Brain pericyte (primary cell): ENCODE results near the gene FCGR3A.

Experiments
- DNase-seq: peaks from one replicate; pipeline ENCODE4 v3.0.0-alpha.2; 2012; ENCODE audit warnings: low read depth, low spot score

FCGR3A gene

GRCh38 chr1:161502641-161503393, 46.8 kb downstream of the FCGR3A start:
- DNase-seq, result no peak

- DNase-seq, result no peak
Observed at GRCh38 chr1:161502181-161502580, 47.4 kb downstream of the FCGR3A start.

GRCh38 chr1:161501234-161501633, 48.4 kb downstream of the FCGR3A start:
- no peak for DNase-seq

- DNase-seq, result no peak
Observed at GRCh38 chr1:161499099-161500039, 50.2 kb downstream of the FCGR3A start.

GRCh38 chr1:161498646-161499045, 51.0 kb downstream of the FCGR3A start:
- no peak for DNase-seq

GRCh38 chr1:161497961-161498360, 51.7 kb downstream of the FCGR3A start:
- no peak for DNase-seq

- DNase-seq, result no peak
Observed at GRCh38 chr1:161495490-161495889, 54.1 kb downstream of the FCGR3A start.

GRCh38 chr1:161494091-161494735, 55.4 kb downstream of the FCGR3A start:
- no peak for DNase-seq

- DNase-seq, result no peak
Observed at GRCh38 chr1:161492827-161493226, 56.8 kb downstream of the FCGR3A start.
